SJSA1 (cell line): ENCODE data around the gene SULT2B1. TPM values are rescaled to one million over a fixed set of nuclear protein-coding genes. Genes with fewer than 3 reads are reported as not detected.

Source experiments
- DNase-seq, 2 experiments: peaks; one replicate each; pipeline ENCODE4 v3.0.0-alpha.2; 2015 to 2020; ENCODE audit warnings: low spot score in 2 of 2, low read depth in 1 of 2
- H3K27ac ChIP-seq: fragments of 250-450 bp; sonication (Bioruptor Pico); 2 replicates; pipeline ENCODE4 v1.5.1; 2020; ENCODE audit warnings: mild to moderate bottlenecking, moderate library complexity
- H3K27me3 ChIP-seq: fragments of 250-450 bp; sonication (Bioruptor Pico); replicated peaks from 2 replicates; pipeline ENCODE4 v1.5.1; 2020; ENCODE audit warnings: mild to moderate bottlenecking, moderate library complexity
- H3K36me3 ChIP-seq: fragments of 250-450 bp; sonication (Bioruptor Pico); 2 replicates; pipeline ENCODE4 v1.5.1; 2020; ENCODE audit warnings: mild to moderate bottlenecking
- H3K4me1 ChIP-seq: fragments of 250-450 bp; sonication (Bioruptor Pico); replicated peaks from 2 replicates; pipeline ENCODE4 v1.6.1; 2021; ENCODE audit warnings: mild to moderate bottlenecking
- H3K4me3 ChIP-seq: fragments of 250-450 bp; sonication (Bioruptor Pico); 2 replicates; pipeline ENCODE4 v1.5.1; 2020; ENCODE audit warnings: mild to moderate bottlenecking
- H3K9me3 ChIP-seq: fragments of 250-450 bp; sonication (Bioruptor Pico); replicated peaks from 2 replicates; pipeline ENCODE4 v1.5.1; 2020; ENCODE audit warnings: mild to moderate bottlenecking
- total RNA-seq: library from RNA; depleted of rRNA; stranded (reverse); fragments of >200 nt; shearing (Covaris generic); gene quantifications from 2 replicates; pipeline ENCODE4 v1.2.3, GENCODE V29; 2014

The SULT2B1 gene
- total RNA-seq, 1 experiment from 2014 or later = 0.37 TPM

DNA sequence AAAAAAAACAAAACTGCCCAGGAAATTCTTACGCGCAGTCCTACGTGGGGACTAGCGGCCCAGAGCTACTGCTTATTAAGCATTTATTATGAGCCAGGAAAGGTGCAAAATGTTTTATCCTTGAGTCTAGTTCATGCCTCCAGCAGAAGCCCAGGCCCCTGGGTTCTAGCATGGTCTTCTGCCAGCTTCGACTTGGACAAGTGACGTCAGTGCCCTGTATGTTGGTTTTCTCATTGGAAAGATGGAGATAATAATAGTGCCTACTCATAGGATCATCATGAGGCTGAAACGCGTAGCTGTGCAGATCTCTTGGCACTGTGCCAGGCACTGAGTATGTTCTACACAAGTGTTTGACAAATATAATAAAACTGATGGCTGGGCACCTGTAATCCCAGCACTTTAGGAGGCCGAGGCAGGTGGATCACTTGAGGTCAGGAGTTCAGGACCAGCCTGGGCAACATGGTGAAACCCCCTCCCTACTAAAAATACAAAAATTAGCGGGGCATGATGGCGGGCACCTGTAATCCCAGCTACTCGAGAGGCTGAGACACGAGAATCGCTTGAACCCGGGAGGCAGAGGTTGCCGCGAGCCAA lies 12.4 kb upstream of the SULT2B1 start:
- no peaks in the 10 kb centered on the region for H3K4me1 ChIP-seq
- DNase-seq = no peak
- no peak overlapping the region for H3K4me3 ChIP-seq
- no peak overlapping the region for H3K27ac ChIP-seq
- H3K27me3 ChIP-seq = no peaks in the 10 kb centered on the region
- no peaks in the 10 kb centered on the region for H3K9me3 ChIP-seq
- H3K36me3 ChIP-seq = no peaks in the 10 kb centered on the region

DNA sequence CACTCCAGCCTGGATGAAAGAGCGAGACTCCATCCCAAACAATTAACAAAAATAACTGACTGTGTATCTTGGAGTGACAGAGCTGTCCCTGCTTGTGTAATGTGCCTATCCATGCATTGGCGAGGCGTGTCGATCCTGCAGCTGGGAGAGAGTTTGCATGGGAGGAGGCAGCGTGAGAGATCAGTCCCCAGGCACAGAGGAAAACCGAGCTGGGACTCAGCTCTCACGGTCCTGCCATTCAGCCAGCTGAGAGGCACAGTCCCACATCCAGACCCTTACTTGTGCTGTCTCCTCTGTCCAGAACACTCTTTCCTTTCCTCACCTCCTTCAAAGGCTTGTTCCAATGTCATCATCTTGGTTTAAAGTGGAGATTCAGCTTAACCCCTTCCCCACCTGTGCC lies 11.9 kb upstream of the SULT2B1 start:
- H3K36me3 ChIP-seq = no peaks in the 10 kb centered on the region
- H3K9me3 ChIP-seq = no peaks in the 10 kb centered on the region
- no peaks in the 10 kb centered on the region for H3K27me3 ChIP-seq
- H3K4me3 ChIP-seq = no peak overlapping the region
- H3K27ac ChIP-seq = no peak overlapping the region
- H3K4me1 ChIP-seq = no peaks in the 10 kb centered on the region
- DNase-seq = no peak

DNA sequence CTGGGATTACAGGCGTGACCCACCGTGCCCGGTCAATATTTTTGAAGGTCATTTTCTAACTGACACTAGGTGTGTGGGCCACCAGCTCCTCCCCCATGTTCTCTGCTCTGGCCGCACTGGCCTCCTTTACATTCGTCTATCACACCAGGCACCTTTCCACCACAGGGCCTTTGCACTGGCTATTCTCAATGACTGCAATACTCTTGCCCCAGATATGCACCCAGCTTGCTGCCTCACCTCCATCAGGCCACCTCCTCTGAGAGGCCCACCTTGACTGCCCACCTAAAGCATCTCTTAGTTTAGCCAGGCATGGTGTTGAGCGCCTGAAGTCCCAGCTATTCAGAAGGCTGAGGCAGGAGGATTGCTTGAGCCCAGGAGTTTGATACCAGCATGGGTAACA lies 10.2 kb upstream of the SULT2B1 start:
- Histone ChIP-seq H3K36me3 (no peaks in the 10 kb centered on the region), H3K27me3 (no peaks in the 10 kb centered on the region), H3K9me3 (no peaks in the 10 kb centered on the region), H3K4me3 (no peak overlapping the region), H3K27ac (no peak overlapping the region), H3K4me1 (no peaks in the 10 kb centered on the region)
- no peak for DNase-seq

DNA sequence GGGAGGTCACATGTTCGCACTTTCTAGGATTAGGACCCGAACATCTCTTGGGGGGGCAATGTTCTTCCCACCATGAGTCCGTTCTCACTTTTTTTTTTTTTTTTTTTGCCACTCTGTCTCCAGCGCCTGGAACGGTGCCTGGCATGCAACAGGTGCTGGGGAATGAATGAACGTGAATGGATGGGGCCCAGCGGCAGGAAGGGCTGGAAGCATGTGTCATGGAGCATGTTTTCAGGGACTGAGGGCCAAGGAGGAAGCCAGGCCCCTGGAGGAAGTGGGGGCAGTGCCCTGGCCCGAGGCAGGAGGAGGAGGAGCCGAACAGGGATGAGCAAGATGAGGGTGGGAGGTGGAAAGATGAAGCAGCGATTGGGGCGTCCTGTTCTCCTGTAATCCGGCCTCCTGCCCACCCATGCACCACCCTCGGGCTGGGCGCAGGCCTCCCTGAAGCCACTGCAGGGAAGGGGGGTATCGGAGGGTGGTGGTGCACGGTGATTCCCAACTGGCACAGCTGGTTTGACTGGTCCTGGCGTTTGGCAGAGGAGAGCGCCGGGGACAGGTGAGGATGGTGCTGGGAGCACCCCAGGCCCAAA lies 8.8 kb upstream of the SULT2B1 start:
- H3K27ac ChIP-seq = no peak overlapping the region
- H3K4me1 ChIP-seq = no peaks in the 10 kb centered on the region
- DNase-seq = no peak
- H3K4me3 ChIP-seq = no peak overlapping the region
- no peaks in the 10 kb centered on the region for H3K36me3 ChIP-seq
- no peaks in the 10 kb centered on the region; the same call in 1 of the 2 replicates for H3K9me3 ChIP-seq
- H3K27me3 ChIP-seq = no peaks in the 10 kb centered on the region

DNA sequence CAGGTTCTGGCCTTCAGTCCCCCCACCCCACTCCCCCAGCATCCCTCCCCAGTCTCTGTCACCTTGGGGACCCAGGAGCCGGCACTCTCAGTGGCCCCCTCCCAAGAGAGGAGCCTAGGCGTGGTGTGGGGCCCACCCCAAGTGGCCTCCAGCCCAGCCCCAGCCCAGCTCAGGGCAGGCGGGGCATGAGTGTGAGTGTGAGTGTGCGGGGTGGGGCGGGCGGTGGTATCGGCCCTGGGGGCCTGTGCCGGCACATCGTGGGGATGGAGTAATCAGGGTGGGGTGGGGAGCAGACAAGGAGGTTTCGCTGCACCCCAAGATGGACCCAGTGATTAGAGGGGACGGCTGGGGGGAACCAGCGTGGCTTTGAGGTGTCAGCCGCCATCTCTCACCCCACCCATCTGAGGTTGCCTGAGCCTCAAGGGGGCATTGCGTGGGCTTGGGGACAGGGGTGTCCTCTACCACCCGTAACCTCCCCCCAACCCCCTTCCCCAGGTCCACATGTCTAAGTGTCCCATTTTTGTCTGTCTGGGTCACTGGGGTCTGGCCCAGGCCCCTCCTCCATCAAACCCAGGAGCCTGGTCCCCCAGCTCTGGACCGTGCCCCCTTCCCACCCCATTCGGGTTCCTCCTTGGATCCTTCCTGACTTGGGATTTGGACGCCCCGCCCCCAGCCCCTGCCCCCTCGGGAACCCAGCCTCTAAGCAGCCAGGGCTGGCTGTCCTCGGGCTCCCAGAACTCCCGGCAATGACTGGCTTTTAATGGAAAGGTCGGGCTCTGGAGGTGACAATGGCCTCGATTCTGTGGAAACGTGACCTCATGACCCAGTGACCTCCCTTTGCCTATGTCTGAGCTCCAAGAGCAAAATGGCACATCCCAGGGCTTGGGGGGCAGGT lies 6.9 kb upstream of the SULT2B1 start:
- Histone ChIP-seq H3K27ac (no peak overlapping the region), H3K27me3 (no peaks in the 10 kb centered on the region), H3K9me3 (no peaks in the 10 kb centered on the region; the same call in 1 of the 2 replicates), H3K4me1 (no peaks in the 10 kb centered on the region), H3K36me3 (no peaks in the 10 kb centered on the region), H3K4me3 (no peak overlapping the region)
- DNase-seq = no peak

DNA sequence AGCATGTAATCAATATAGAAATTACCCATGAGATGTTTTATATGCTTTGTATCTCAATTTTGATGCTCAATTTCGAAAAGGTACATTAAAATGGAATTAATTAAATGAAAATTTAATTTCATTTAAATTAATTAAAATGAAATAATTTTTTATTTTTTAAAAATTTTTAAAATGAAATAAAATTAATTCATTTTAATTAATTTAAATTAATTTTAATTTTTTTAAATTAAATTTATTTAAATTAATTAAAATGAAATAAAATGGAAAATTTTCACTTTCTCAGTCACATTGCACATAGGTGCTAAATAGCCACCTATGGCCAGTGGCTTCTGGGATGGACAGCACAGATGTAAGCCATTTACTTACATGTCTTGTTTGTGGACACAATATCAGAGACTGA lies 4.2 kb upstream of the SULT2B1 start:
- no peaks in the 10 kb centered on the region for H3K36me3 ChIP-seq
- H3K27ac ChIP-seq = no peak overlapping the region
- H3K27me3 ChIP-seq = no peaks in the 10 kb centered on the region
- no peaks in the 10 kb centered on the region; the same call in 1 of the 2 replicates for H3K9me3 ChIP-seq
- no peak for DNase-seq
- no peak overlapping the region for H3K4me3 ChIP-seq
- no peaks in the 10 kb centered on the region for H3K4me1 ChIP-seq

DNA sequence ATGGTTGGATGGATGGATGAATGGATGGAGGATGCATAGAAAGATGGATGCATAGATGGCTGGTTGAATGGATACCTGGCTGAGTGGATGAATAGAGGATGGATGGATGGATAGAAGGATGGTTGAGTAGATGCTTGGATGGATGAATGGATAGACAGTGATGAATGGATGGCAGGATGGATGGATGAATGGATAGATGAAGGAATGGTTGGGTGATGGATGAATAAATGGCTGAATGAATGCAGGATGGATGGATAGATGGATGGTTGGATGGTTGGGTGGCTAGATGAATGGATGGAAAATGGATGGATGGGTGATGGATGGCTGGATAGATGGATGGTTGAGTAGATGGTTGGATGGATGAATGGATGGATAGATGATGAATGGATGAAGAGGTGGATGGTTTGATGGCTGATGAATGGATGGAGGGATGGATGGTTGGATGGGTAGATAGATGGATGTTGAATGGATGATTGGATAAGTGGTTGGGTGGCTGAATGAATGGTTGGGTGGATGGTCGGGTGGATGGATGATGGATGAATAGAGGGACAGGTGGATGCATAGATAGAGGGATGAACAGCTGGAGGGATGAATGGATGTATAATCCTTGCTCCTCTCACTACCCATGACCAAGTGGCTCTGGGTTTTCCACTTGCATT lies 3.6 kb upstream of the SULT2B1 start:
- Histone ChIP-seq H3K27ac (no peak overlapping the region), H3K27me3 (no peaks in the 10 kb centered on the region), H3K4me1 (peaks cover under 1% of the 10 kb centered on the region), H3K4me3 (no peak overlapping the region), H3K36me3 (no peaks in the 10 kb centered on the region), H3K9me3 (no peaks in the 10 kb centered on the region; the same call in 1 of the 2 replicates)
- DNase-seq = no peak

DNA sequence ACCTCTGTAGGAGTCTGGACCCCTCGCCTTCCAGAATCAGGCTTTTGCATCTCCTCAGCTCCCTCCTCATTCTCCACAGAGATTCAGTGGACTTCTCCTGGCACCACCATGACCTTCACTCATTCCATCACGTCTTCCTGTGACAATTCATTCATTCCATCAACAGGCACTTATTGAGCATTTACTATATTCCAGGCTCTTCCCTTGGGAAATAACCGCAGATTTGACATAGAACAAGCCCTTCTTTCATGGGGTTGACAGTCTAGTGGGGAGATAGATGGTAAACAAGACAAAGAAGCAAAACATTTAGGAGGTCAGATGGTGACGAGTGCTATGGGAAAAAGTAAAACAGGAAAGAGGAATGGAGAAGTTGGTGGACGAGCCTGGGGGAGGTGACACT lies 2.6 kb upstream of the SULT2B1 start:
- no peaks in the 10 kb centered on the region for H3K27me3 ChIP-seq
- H3K4me3 ChIP-seq = no peak overlapping the region
- H3K27ac ChIP-seq = no peak overlapping the region
- no peaks in the 10 kb centered on the region; the same call in 1 of the 2 replicates for H3K9me3 ChIP-seq
- H3K36me3 ChIP-seq = no peaks in the 10 kb centered on the region
- DNase-seq = no peak
- H3K4me1 ChIP-seq = peaks cover 8% of the 10 kb centered on the region

DNA sequence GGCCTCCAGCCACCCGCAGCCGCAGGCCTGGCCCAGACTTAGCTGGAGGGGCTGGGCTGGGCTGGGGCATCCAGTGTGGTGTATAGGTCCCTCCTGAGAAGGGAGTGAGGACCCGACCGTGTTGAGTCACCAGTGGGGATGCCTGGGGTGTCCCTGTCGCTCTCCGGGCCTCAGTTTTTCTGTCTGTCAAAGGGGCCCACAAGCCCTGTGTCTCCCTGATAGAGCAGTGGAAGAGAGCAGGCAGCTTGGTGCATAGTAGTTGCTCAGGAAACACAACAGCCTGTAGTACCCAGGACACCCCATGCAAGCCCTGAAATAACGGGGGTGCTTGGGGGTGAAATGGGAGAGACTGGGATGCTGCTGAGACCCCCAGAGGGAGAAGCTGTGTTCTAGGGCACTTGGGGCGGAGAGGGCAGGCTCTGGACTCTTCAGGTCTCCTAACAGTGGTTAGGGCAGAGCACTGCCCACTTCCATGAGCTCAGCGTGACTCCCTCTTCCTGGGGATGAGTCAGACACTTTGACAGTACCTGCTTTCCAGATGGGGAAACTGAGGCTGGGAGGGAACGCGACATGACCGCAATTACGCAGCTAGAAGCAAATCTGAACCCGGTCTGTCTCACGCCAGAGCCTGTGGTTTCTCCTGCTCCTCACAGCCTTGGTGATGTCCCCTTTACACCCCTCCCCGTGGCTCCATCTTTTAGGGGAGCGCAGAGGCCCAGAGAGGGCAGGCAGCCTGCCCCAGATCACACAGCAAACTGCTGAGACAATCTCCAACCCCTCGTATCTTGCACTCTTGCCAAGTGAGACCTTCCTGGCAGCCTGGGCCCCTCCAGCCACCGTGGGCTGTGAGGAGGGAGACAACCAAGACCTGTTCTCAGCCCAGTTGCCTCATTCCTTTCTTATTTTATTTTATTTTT lies 692 bp downstream of the SULT2B1 start:
- Histone ChIP-seq H3K27ac (no peak overlapping the region), H3K36me3 (no peaks in the 10 kb centered on the region), H3K4me3 (no peak overlapping the region), H3K9me3 (no peaks in the 10 kb centered on the region; the same call in 1 of the 2 replicates), H3K4me1 (peaks cover 12% of the 10 kb centered on the region), H3K27me3 (no peaks in the 10 kb centered on the region)
- DNase-seq = no peak

DNA sequence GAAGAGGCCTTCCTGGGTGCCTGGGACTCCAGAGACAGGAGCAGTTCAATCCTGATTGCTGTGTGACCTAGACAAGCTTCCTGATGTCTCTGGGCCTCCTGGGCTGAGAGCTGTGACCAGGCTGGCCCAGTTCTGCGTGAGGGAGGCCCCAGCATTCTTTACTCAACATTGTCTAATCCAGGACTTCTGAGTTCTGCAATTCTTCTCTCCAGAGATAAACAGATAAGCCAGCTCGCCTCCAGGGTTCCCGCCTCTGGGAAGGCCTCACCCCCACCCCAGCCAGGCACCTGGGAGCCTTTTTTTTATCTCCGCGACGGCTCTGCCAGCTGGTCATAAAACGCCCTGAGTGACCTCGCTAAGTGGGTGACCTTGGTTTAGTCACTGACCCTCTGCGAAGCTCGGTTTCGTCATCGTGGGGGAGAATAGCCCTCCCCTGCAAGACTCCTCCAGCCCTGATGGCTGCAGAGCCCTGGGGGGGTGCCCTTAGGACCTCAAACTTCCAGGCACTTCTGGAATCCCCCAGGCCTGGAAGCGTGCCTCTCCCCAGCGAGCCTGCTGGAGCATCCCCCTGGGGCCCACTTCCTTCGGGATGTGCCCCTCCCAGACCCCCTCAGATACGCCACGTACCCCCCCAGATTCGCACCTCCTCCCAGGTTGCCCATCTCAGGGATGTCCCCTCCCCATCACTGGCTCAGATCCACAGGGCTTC lies 1.9 kb downstream of the SULT2B1 start:
- H3K27me3 ChIP-seq = no peaks in the 10 kb centered on the region
- H3K4me3 ChIP-seq = no peak overlapping the region
- no peak for DNase-seq
- peaks cover 12% of the 10 kb centered on the region for H3K4me1 ChIP-seq
- no peak overlapping the region for H3K27ac ChIP-seq
- H3K36me3 ChIP-seq = no peaks in the 10 kb centered on the region
- no peaks in the 10 kb centered on the region for H3K9me3 ChIP-seq

DNA sequence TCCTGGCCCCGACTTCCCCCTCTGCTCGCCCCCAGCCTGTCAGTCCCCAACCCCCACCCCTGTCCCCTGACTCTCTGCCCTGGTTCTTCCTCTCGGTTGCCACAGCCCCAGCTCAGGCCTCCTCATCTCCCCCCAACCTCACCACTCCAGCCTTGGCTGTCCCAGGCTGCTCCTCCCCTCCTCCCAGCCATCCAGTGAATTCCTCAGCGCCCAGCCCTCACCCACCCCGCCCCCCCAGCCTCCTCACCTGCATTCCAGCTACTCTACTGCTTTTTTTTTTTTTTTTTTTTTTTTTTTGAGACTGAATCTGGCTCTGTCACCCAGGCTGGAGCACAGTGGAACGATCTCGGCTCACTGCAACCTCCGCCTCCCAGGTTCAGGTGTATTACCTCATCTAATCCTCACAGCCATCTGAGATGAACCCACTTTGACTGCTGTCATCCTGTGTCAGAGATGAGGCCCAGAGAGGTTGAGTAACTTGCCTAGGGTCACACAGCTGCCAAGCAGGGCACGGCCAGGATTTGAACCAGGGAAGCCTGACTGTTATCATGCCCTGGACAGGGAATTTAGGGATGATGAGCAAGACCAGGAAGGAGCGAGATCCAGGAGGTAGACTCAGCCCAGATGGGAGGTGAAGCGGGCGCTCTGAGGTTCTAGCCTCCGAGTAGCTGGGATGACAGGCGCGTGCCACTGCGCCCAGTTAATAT lies 2.6 kb downstream of the SULT2B1 start:
- Histone ChIP-seq H3K27me3 (no peaks in the 10 kb centered on the region), H3K27ac (no peak overlapping the region), H3K4me3 (no peak overlapping the region), H3K9me3 (no peaks in the 10 kb centered on the region), H3K36me3 (no peaks in the 10 kb centered on the region), H3K4me1 (peaks cover 12% of the 10 kb centered on the region)
- DNase-seq = no peak

DNA sequence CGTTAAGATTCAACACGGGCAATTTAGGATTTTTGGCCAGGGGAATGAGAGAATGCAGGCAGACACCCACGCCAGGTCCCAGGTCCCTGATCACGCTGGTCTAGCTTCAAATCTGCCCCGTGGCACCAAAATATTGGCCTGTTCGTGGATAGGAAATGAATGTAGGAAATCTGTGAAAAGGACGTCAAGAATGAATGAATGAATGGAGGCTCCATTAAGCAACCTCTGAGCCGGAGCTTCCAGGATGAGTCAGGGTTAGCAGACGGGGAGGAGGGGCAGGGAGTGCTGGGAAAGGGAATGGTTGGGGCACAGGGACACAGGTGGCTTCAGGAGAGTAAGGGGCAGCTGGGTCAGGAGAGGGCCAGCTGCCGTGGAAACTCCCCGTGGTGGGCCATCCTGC lies 4.2 kb downstream of the SULT2B1 start:
- H3K9me3 ChIP-seq = no peaks in the 10 kb centered on the region

More for the DNA sequence above, 4.2 kb downstream of the SULT2B1 start:
- no peaks in the 10 kb centered on the region for H3K36me3 ChIP-seq
- H3K27me3 ChIP-seq = no peaks in the 10 kb centered on the region
- H3K4me3 ChIP-seq = no peak overlapping the region
- no peak for DNase-seq
- no peak overlapping the region for H3K27ac ChIP-seq
- peaks cover 12% of the 10 kb centered on the region for H3K4me1 ChIP-seq
